H1 (cell line): ENCODE results near the gene NEDD4L. TPM values are rescaled to one million over a fixed set of nuclear protein-coding genes. Genes with fewer than 3 reads are reported as not detected.

ENCODE experiments used
- EP300 ChIP-seq, 2 experiments: IDR thresholded peaks; 1 replicate in 1 of 2; 2 replicates in 1 of 2; pipeline ENCODE4 v1.6.1; 2011 to 2012; ENCODE audit warnings: low read depth in 2 of 2, low read length in 2 of 2, mild to moderate bottlenecking in 2 of 2, borderline replicate concordance in 1 of 2, inconsistent platforms in 1 of 2, moderate library complexity in 1 of 2
- JUND ChIP-seq: IDR thresholded peaks from 2 replicates; pipeline ENCODE4 v1.6.1; 2011; ENCODE audit warnings: mild to moderate bottlenecking, improper control_type of control experiment, low read length
- SP1 ChIP-seq: IDR thresholded peaks from 2 replicates; pipeline ENCODE4 v1.6.1; 2011; ENCODE audit warnings: low read depth, low read length
- polyA plus RNA-seq, 7 experiments: library from polyadenylated mRNA; depleted of rRNA in 3 of 7; stranded (reverse) in 5 of 7; unstranded in 2 of 7; fragments of >200 nt in 5 of 7; fragments of 200-250 nt in 2 of 7; gene quantifications; 1 replicate in 5 of 7; 2 replicates in 1 of 7; 4 replicates in 1 of 7; pipeline versions ENCODE4 v1.2.1 to v1.2.3, GENCODE V29; 2011 to 2013; ENCODE audit warnings: missing spikeins in 2 of 7, mixed read lengths in 2 of 7
- total RNA-seq: library from RNA; stranded (reverse); fragmentation: NEBNext Ultra II Directional; extraction: Animal tissue kit (Norgen Biotek cat#: 25700); gene quantifications from 2 replicates; pipeline ENCODE4 v1.2.1, GENCODE V29; 2021

The NEDD4L gene
- total and polyA plus RNA-seq, 2 of the 8 experiments (the other 6 are each of a cell fraction or from before 2014, with no cell fraction given): 37.3 to 69.8 TPM

DNA sequence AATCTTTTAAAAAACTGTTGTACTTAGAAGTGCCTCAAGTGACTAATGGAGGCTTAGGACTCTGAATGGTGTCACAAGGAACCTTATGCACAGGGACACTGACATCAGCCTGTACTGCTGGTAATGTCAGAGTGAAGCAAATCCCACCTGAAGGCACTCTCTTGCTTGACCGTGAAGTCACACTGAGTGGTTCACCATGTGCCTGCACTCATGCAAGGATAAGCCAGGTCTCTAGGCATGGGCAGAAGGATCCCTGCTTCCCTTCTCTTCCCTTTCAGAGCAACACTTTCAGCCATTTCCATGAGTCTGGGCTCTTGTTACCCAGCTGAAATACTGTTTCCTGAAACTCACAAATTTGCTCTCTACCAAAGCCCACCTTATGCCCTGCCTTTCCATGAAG is 123.0 kb downstream of the NEDD4L start (continued):
- TF ChIP-seq EP300 (IDR thresholded peaks at IDR 0.05; ENCODE audit: borderline replicate concordance in 1 of 2, low read depth in 2 of 2, low read length in 2 of 2) (no peak), JUND (no peak), SP1 (no peak)
